ENCODE data around the gene POLR3B.

Gene POLR3B

GRCh38 chr12:106358396-106359241 lies 1.1 kb downstream of the POLR3B start:
- peak overlapping the region; percentile 75 for H3K4me3 ChIP-seq (replicated peaks; ENCODE audit: low read depth, low read length)
- TF ChIP-seq, protein P1, sequence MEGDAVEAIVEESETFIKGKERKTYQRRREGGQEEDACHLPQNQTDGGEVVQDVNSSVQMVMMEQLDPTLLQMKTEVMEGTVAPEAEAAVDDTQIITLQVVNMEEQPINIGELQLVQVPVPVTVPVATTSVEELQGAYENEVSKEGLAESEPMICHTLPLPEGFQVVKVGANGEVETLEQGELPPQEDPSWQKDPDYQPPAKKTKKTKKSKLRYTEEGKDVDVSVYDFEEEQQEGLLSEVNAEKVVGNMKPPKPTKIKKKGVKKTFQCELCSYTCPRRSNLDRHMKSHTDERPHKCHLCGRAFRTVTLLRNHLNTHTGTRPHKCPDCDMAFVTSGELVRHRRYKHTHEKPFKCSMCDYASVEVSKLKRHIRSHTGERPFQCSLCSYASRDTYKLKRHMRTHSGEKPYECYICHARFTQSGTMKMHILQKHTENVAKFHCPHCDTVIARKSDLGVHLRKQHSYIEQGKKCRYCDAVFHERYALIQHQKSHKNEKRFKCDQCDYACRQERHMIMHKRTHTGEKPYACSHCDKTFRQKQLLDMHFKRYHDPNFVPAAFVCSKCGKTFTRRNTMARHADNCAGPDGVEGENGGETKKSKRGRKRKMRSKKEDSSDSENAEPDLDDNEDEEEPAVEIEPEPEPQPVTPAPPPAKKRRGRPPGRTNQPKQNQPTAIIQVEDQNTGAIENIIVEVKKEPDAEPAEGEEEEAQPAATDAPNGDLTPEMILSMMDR (IDR thresholded peaks at IDR 0.05; ENCODE audit: low read depth, low read length, missing control alignments) = no peak
- DNase-seq (ENCODE audit: extremely low read depth, low read depth) = no peak

GRCh38 chr12:106359646-106360399 lies 2.3 kb downstream of the POLR3B start:
- DNase-seq (ENCODE audit: extremely low read depth, low read depth) = no peak

DNA sequence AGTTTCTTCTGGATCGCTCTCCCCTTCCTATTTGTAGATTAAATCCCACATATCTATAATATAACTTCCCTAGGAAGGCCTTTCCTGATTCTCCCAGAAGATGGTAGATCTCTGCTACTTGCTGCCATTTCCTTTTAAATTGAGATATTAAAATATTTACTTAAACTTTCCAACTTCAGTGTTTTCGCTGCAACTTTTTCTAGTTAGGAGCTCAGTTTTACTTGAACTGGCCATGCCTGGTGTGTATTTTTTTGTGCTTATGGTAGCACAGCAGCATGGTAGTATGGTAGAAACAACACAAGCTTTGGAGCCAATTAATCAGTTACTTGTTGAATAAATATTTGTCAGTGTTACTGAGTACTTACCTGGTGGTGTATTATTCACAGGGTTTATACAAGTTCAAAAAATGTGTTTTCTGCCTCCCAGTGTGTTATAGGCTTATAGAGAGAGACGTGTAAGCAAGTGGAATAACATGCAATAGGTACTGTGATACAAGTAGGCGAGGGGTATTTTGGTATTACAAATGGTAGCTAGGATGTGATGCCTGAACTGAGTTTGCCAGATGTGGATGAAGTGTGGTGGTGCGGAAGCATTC lies 2.9 kb downstream of the POLR3B start:
- TF ChIP-seq, protein P1 (IDR thresholded peaks at IDR 0.05; ENCODE audit: low read depth, low read length, missing control alignments) = no peak
- DNase-seq (ENCODE audit: extremely low read depth, low read depth) = no peak

More at GRCh38 chr12:106359646-106360399, 2.3 kb downstream of the POLR3B start:
- TF ChIP-seq, protein P1 (IDR thresholded peaks at IDR 0.05; ENCODE audit: low read depth, low read length, missing control alignments) = no peak
- H3K4me3 ChIP-seq (replicated peaks; ENCODE audit: low read depth, low read length) = no peak overlapping the region

GRCh38 chr12:106362971-106363370 lies 5.4 kb downstream of the POLR3B start:
- no peak for DNase-seq (ENCODE audit: extremely low read depth, low read depth)
- TF ChIP-seq, protein P1 (IDR thresholded peaks at IDR 0.05; ENCODE audit: low read depth, low read length, missing control alignments) = no peak
- H3K4me3 ChIP-seq (replicated peaks; ENCODE audit: low read depth, low read length) = no peak overlapping the region

More for the DNA sequence above, 2.9 kb downstream of the POLR3B start:
- no peak overlapping the region for H3K4me3 ChIP-seq (replicated peaks; ENCODE audit: low read depth, low read length)

DNA sequence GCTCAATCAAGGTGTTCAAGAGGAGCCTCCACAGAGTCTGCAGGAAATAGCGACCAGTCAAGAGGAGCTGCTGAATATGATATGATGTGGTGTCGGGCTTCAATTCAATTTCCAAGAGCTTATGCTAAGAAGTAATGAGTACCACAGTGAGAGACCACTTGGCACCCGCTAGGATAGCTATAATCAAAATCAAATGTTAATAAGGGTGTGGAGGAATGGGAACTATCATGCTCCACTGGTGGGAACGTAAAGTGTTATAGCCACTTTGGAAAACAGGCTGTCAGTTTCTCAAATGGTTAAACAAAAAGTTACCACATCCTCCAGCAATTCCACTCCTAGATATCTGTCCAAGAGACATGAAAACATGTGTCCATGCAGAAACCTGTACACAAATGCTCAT lies 6.7 kb downstream of the POLR3B start:
- TF ChIP-seq, protein P1 (IDR thresholded peaks at IDR 0.05; ENCODE audit: low read depth, low read length, missing control alignments) = no peak
- H3K4me3 ChIP-seq (replicated peaks; ENCODE audit: low read depth, low read length) = no peak overlapping the region
- no peak for DNase-seq (ENCODE audit: extremely low read depth, low read depth)

- H3K4me3 ChIP-seq (replicated peaks; ENCODE audit: low read depth, low read length) = no peak overlapping the region
- DNase-seq (ENCODE audit: extremely low read depth, low read depth) = no peak
- TF ChIP-seq, protein P1 (IDR thresholded peaks at IDR 0.05; ENCODE audit: low read depth, low read length, missing control alignments) = no peak
These were observed 12.2 kb downstream of the POLR3B start for GRCh38 chr12:106369624-106370346.
